Peyer's patch (tissue), 4 donors: Measurements from ENCODE around the gene STMN3. TPM values are rescaled to one million over a fixed set of nuclear protein-coding genes. Genes with fewer than 3 reads are reported as not detected.
A peak's percentile ranks its signal among the peaks of the same experiment; 100 is the strongest.

Experiments used
- DNase-seq, 3 donors: peaks; one replicate each; pipeline ENCODE4 v3.0.0-alpha.2; 2017 to 2019
- H3K27ac ChIP-seq, 4 donors: fragments of 200-600 bp; sonication (generic); one replicate each; pipeline ENCODE4 v1.5.1; 2016 to 2019
- H3K27me3 ChIP-seq, 2 donors: fragments of 200-600 bp; sonication (generic); one replicate each; pipeline ENCODE4 v1.5.1; 2019
- H3K36me3 ChIP-seq, 3 donors: fragments of 200-600 bp; sonication (generic); one replicate each; pipeline ENCODE4 v1.5.1; 2016 to 2019
- H3K4me1 ChIP-seq, 4 donors: fragments of 200-600 bp; sonication (generic); one replicate each; pipeline ENCODE4 v1.5.1; 2016 to 2019
- H3K4me3 ChIP-seq, 4 donors: fragments of 200-600 bp; sonication (generic); 1 replicate in 3 of 4; 2 replicates in 1 of 4; pipeline ENCODE4 v1.5.1; 2016 to 2019; ENCODE audit warnings: mild to moderate bottlenecking in 1 of 4
- H3K9me3 ChIP-seq, 4 donors: fragments of 200-600 bp; sonication (generic); one replicate each; pipeline ENCODE4 v1.5.1; 2016 to 2019; ENCODE audit warnings: mild to moderate bottlenecking in 1 of 4
- CTCF ChIP-seq, 6 experiments: fragments of 450-650 bp in 4 of 6; fragments of 200-600 bp in 2 of 6; sonication (generic) in 1 of 6; IDR thresholded peaks; one replicate each; pipeline ENCODE4 v1.5.1; 2017 to 2019; ENCODE audit warnings: antibody characterized with exemption in 6 of 6, mild to moderate bottlenecking in 3 of 6, moderate library complexity in 1 of 6
- POLR2A ChIP-seq, 2 donors: fragments of 450-650 bp; IDR thresholded peaks; one replicate each; pipeline ENCODE4 v1.5.1; 2017; ENCODE audit warnings: antibody characterized with exemption in 2 of 2, mild to moderate bottlenecking in 2 of 2, moderate library complexity in 2 of 2
- total RNA-seq, 4 donors: library from RNA; depleted of rRNA; stranded (reverse); fragments of >200 nt; gene quantifications; one replicate each; pipeline ENCODE4 v1.1.0, GENCODE V29; 2016

Gene STMN3
- total RNA-seq, result 10 to 100 TPM in 1 of 4 donors, 1 to 10 TPM in 3; 3.4 to 23.1 (median 5.6) TPM

- peak within 1 kb of the TSS in 3 of 4 donors; percentile 59 to 67 (median 65) for H3K27ac ChIP-seq
- peak within 1 kb of the TSS; percentile 37 to 68 (median 60) for H3K4me3 ChIP-seq
- TF ChIP-seq POLR2A (IDR thresholded peaks at IDR 0.05) (no peak), CTCF (IDR thresholded peaks at IDR 0.05) (no peak)
- H3K4me1 ChIP-seq, result peaks cover 0 to 39% (median 18%) of the 10 kb centered on the region in 4 donors
- peaks cover 0 to 20% of the 10 kb centered on the region in 2 donors for H3K27me3 ChIP-seq
- H3K9me3 ChIP-seq, result no peaks in the 10 kb centered on the region
- H3K36me3 ChIP-seq, result no peaks in the 10 kb centered on the region
- DNase-seq, result peak; percentile 74 to 85 (median 76)
Measured at GRCh38 chr20:63653041-63653973, at the start of gene STMN3. STMN3 (minus strand) TSS chr20:63653424; CDS start chr20:63653345, 79 bp downstream.

- TF ChIP-seq CTCF (IDR thresholded peaks at IDR 0.05) (no peak), POLR2A (IDR thresholded peaks at IDR 0.05) (no peak)
- H3K9me3 ChIP-seq, result no peaks in the 10 kb centered on the region
- no peaks in the 10 kb centered on the region for H3K27me3 ChIP-seq
- peaks cover 0 to 31% (median 0%) of the 10 kb centered on the region in 3 donors for H3K36me3 ChIP-seq
- H3K4me3 ChIP-seq, result no peak overlapping the region
- peaks cover 0 to 36% (median 13%) of the 10 kb centered on the region in 4 donors for H3K4me1 ChIP-seq
- DNase-seq, result no peak
- no peak overlapping the region for H3K27ac ChIP-seq
Measured at GRCh38 chr20:63702036-63702665, 48.9 kb upstream of the STMN3 start.

GRCh38 chr20:63701329-63702035, 48.3 kb upstream of the STMN3 start:
- no peaks in the 10 kb centered on the region for H3K9me3 ChIP-seq
- H3K4me3 ChIP-seq, result no peak overlapping the region
- H3K4me1 ChIP-seq, result peaks cover 7 to 37% (median 14%) of the 10 kb centered on the region in 4 donors
- H3K27me3 ChIP-seq, result no peaks in the 10 kb centered on the region
- no peak for TF ChIP-seq POLR2A (IDR thresholded peaks at IDR 0.05)
- no peak for TF ChIP-seq CTCF (IDR thresholded peaks at IDR 0.05)
- no peak overlapping the region for H3K27ac ChIP-seq
- H3K36me3 ChIP-seq, result peaks cover 0 to 31% (median 0%) of the 10 kb centered on the region in 3 donors
- DNase-seq, result no peak

GRCh38 chr20:63701051-63701328, 47.8 kb upstream of the STMN3 start:
- H3K27ac ChIP-seq, result no peak overlapping the region
- H3K4me1 ChIP-seq, result peaks cover 9 to 37% (median 15%) of the 10 kb centered on the region in 4 donors
- no peaks in the 10 kb centered on the region for H3K27me3 ChIP-seq
- peaks cover 0 to 27% (median 0%) of the 10 kb centered on the region in 3 donors for H3K36me3 ChIP-seq
- DNase-seq, result no peak
- H3K4me3 ChIP-seq, result no peak overlapping the region
- TF ChIP-seq CTCF (IDR thresholded peaks at IDR 0.05) (no peak), POLR2A (IDR thresholded peaks at IDR 0.05) (no peak)
- H3K9me3 ChIP-seq, result no peaks in the 10 kb centered on the region

GRCh38 chr20:63700199-63701050, 47.2 kb upstream of the STMN3 start:
- TF ChIP-seq POLR2A (IDR thresholded peaks at IDR 0.05) (no peak), CTCF (IDR thresholded peaks at IDR 0.05) (no peak)
- H3K27ac ChIP-seq, result no peak overlapping the region
- no peaks in the 10 kb centered on the region for H3K27me3 ChIP-seq
- H3K36me3 ChIP-seq, result peaks cover 0 to 22% (median 0%) of the 10 kb centered on the region in 3 donors
- H3K4me3 ChIP-seq, result no peak overlapping the region
- DNase-seq, result peak in 1 of 3 donors; percentile 47
- peaks cover 9 to 35% (median 15%) of the 10 kb centered on the region in 4 donors for H3K4me1 ChIP-seq
- no peaks in the 10 kb centered on the region for H3K9me3 ChIP-seq
